H1 (cell line): ENCODE measurements around the gene NREP. TPM values are rescaled to one million over a fixed set of nuclear protein-coding genes. Genes with fewer than 3 reads are reported as not detected.

Source experiments
- CTCF ChIA-PET: fragments of 300-600 bp; sonication (Branson Sonifier 250); formaldehyde crosslinking; loops from one replicate; lab custom pipeline; 2021; ENCODE audit not compliant: partially characterized antibody; lab: Charles Lee
- POLR2A ChIA-PET: fragments of 300-600 bp; sonication (Branson Sonifier 250); formaldehyde crosslinking; loops from one replicate; lab custom pipeline; 2021; ENCODE audit warnings: inconsistent platforms; ENCODE audit not compliant: partially characterized antibody; lab: Charles Lee
- DNase-seq, 2 experiments: peaks; one replicate each; pipeline versions ENCODE4 v3.0.0 to v3.0.0-alpha.2; 2010 to 2022; ENCODE audit warnings: low spot score in 2 of 2, low read depth in 1 of 2, mixed read lengths in 1 of 2
- FAIRE-seq: peaks from 2 replicates; lab custom pipeline; 2011; peaks lifted over from hg19 to GRCh38; lab: Jason Lieb, UNC
- H2AFZ ChIP-seq: 2 replicates; pipeline ENCODE4 v1.8.1; 2012; ENCODE audit warnings: low read length, inconsistent platforms
- H2AK5ac ChIP-seq: 2 replicates; pipeline ENCODE4 v1.6.1; 2013; ENCODE audit warnings: low read depth, low read length
- H2BK120ac ChIP-seq: replicated peaks from 2 replicates; pipeline ENCODE3; 2013; ENCODE audit warnings: low read depth, low read length, inconsistent platforms
- H2BK12ac ChIP-seq: 2 replicates; pipeline ENCODE4 v1.6.1; 2013; ENCODE audit warnings: low read depth, low read length
- H2BK15ac ChIP-seq: 2 replicates; pipeline ENCODE4 v1.6.1; 2013; ENCODE audit warnings: low read length
- H2BK20ac ChIP-seq: 2 replicates; pipeline ENCODE4 v1.6.1; 2013; ENCODE audit warnings: low read length
- H2BK5ac ChIP-seq: 2 replicates; pipeline ENCODE4 v1.6.1; 2013; ENCODE audit warnings: low read depth, low read length
- H3K14ac ChIP-seq: 2 replicates; pipeline ENCODE4 v1.6.1; 2013; ENCODE audit warnings: inconsistent platforms; ENCODE audit not compliant: insufficient read length
- H3K18ac ChIP-seq: 2 replicates; pipeline ENCODE4 v1.6.1; 2013; ENCODE audit warnings: low read length; ENCODE audit errors: extremely low read depth
- H3K23ac ChIP-seq: 2 replicates; pipeline ENCODE4 v1.6.1; 2013; ENCODE audit warnings: inconsistent platforms; ENCODE audit not compliant: insufficient read length
- H3K23me2 ChIP-seq: 2 replicates; pipeline ENCODE4 v1.6.1; 2013; ENCODE audit warnings: low read depth, low read length
- H3K27ac ChIP-seq: 2 replicates; pipeline ENCODE4 v1.6.1; 2011; ENCODE audit warnings: low read depth, low read length, inconsistent platforms
- H3K27me3 ChIP-seq, 4 experiments: replicated peaks in 1 of 4; 1 replicate in 1 of 4; 2 replicates in 3 of 4; pipeline versions ENCODE4 v1.6.1 to v1.8.1; 2011 to 2013; ENCODE audit warnings: low read length in 3 of 4, mild to moderate bottlenecking in 3 of 4, inconsistent platforms in 2 of 4, mixed read lengths in 2 of 4, moderate library complexity in 1 of 4; ENCODE audit not compliant: control insufficient read depth in 3 of 4, insufficient read depth in 3 of 4; ENCODE audit errors: extremely low read depth in 1 of 4
- H3K36me3 ChIP-seq, 4 experiments: 2 replicates each; pipeline versions ENCODE4 v1.6.1 to v1.8.1; 2011 to 2013; ENCODE audit warnings: mild to moderate bottlenecking in 4 of 4, low read length in 3 of 4, moderate library complexity in 2 of 4, control low read depth in 1 of 4, inconsistent platforms in 1 of 4; ENCODE audit not compliant: insufficient read depth in 4 of 4, control insufficient read depth in 2 of 4
- H3K4ac ChIP-seq: replicated peaks from 2 replicates; pipeline ENCODE3; 2013; ENCODE audit warnings: low read length, low read depth, mixed read lengths, inconsistent platforms; ENCODE audit not compliant: insufficient read length
- H3K4me1 ChIP-seq, 4 experiments: replicated peaks in 1 of 4; 1 replicate in 1 of 4; 2 replicates in 3 of 4; pipeline versions ENCODE4 v1.6.1 to v1.8.1; 2011 to 2013; ENCODE audit warnings: low read length in 3 of 4, inconsistent platforms in 2 of 4, mixed read lengths in 1 of 4; ENCODE audit not compliant: insufficient read depth in 4 of 4, control insufficient read depth in 3 of 4
- H3K4me2 ChIP-seq, 2 experiments: 2 replicates each; pipeline versions ENCODE4 v1.6.1 to v1.8.1; 2011 to 2013; ENCODE audit warnings: low read depth in 2 of 2, low read length in 2 of 2, control low read depth in 1 of 2, inconsistent platforms in 1 of 2, mild to moderate bottlenecking in 1 of 2; ENCODE audit not compliant: insufficient read depth in 1 of 2
- H3K4me3 ChIP-seq, 4 experiments: fragments of 200-600, 300-600 bp in 1 of 4; sonication (generic), shearing (Covaris generic), sonication (Bioruptor Twin) in 1 of 4; 2 replicates each; pipeline versions ENCODE4 v1.5.1 to v1.8.1; 2011 to 2016; ENCODE audit warnings: low read length in 4 of 4, low read depth in 3 of 4, control low read depth in 2 of 4, inconsistent platforms in 2 of 4, mild to moderate bottlenecking in 2 of 4, mixed read lengths in 1 of 4, moderate library complexity in 1 of 4; ENCODE audit not compliant: insufficient read depth in 2 of 4; ENCODE audit errors: extremely low read depth in 1 of 4
- H3K56ac ChIP-seq: replicated peaks from 2 replicates; pipeline ENCODE3; 2013; ENCODE audit warnings: low read depth, mild to moderate bottlenecking, mixed read lengths, low read length, inconsistent platforms; ENCODE audit not compliant: insufficient read length
- H3K79me1 ChIP-seq: 2 replicates; pipeline ENCODE4 v1.6.1; 2013; ENCODE audit warnings: low read depth, low read length, control low read depth
- H3K79me2 ChIP-seq, 2 experiments: 2 replicates each; pipeline versions ENCODE4 v1.6.1 to v1.8.1; 2012 to 2013; ENCODE audit warnings: low read length in 2 of 2, mild to moderate bottlenecking in 2 of 2, inconsistent platforms in 1 of 2; ENCODE audit not compliant: insufficient read depth in 2 of 2, control insufficient read depth in 1 of 2
- H3K9ac ChIP-seq, 4 experiments: replicated peaks in 1 of 4; 1 replicate in 1 of 4; 2 replicates in 3 of 4; pipeline versions ENCODE4 v1.6.1 to v1.8.1; 2011 to 2013; ENCODE audit warnings: low read depth in 3 of 4, low read length in 3 of 4, control low read depth in 2 of 4, mild to moderate bottlenecking in 2 of 4, moderate library complexity in 2 of 4, inconsistent platforms in 1 of 4; ENCODE audit errors: extremely low read depth in 1 of 4
- H3K9me3 ChIP-seq, 2 experiments: 2 replicates each; pipeline versions ENCODE4 v1.6.1 to v1.8.1; 2012 to 2013; ENCODE audit warnings: mild to moderate bottlenecking in 2 of 2, moderate library complexity in 2 of 2, control low read depth in 1 of 2, inconsistent platforms in 1 of 2, low read depth in 1 of 2, low read length in 1 of 2, mixed read lengths in 1 of 2; ENCODE audit not compliant: insufficient read depth in 2 of 2
- H4K20me1 ChIP-seq, 2 experiments: replicated peaks in 1 of 2; 2 replicates each; pipeline versions ENCODE3 to v1.8.1; 2011 to 2013; ENCODE audit warnings: inconsistent platforms in 2 of 2, low read length in 2 of 2, mild to moderate bottlenecking in 1 of 2; ENCODE audit not compliant: insufficient read depth in 2 of 2, control insufficient read depth in 1 of 2
- H4K5ac ChIP-seq: 2 replicates; pipeline ENCODE4 v1.6.1; 2013; ENCODE audit warnings: low read length, low read depth, mixed read lengths, inconsistent platforms; ENCODE audit not compliant: insufficient read length
- H4K8ac ChIP-seq: 2 replicates; pipeline ENCODE4 v1.8.0; 2013; ENCODE audit warnings: mild to moderate bottlenecking, moderate library complexity, low read length, inconsistent platforms; ENCODE audit not compliant: insufficient read depth; ENCODE audit errors: extremely low read depth
- H4K91ac ChIP-seq: replicated peaks from 2 replicates; pipeline ENCODE3; 2013; ENCODE audit warnings: low read length, mixed read lengths, inconsistent platforms; ENCODE audit not compliant: insufficient read length
- WGBS, 2 experiments: shearing (Covaris generic) in 1 of 2; methylation state at CpG; one replicate each; pipeline versions ENCODE4 v1.1.6 to v1.1.7; 2013 to 2015; ENCODE audit warnings: low lambda C conversion rate in 2 of 2, mixed read lengths in 2 of 2, inconsistent platforms in 1 of 2, low coverage in 1 of 2, missing lambda C conversion rate in 1 of 2; ENCODE audit not compliant: insufficient replicate concordance in 2 of 2, insufficient coverage in 1 of 2, insufficient read length in 1 of 2; ENCODE audit errors: extremely low coverage in 1 of 2, missing lambda C conversion rate in 1 of 2; 5-methylcytosine and 5-hydroxymethylcytosine counted together
- polyA plus RNA-seq, 7 experiments: library from polyadenylated mRNA; depleted of rRNA in 3 of 7; stranded (reverse) in 5 of 7; unstranded in 2 of 7; fragments of >200 nt in 5 of 7; fragments of 200-250 nt in 2 of 7; gene quantifications; 1 replicate in 5 of 7; 2 replicates in 1 of 7; 4 replicates in 1 of 7; pipeline versions ENCODE4 v1.2.1 to v1.2.3, GENCODE V29; 2011 to 2013; ENCODE audit warnings: missing spikeins in 2 of 7, mixed read lengths in 2 of 7
- total RNA-seq: library from RNA; stranded (reverse); fragmentation: NEBNext Ultra II Directional; extraction: Animal tissue kit (Norgen Biotek cat#: 25700); gene quantifications from 2 replicates; pipeline ENCODE4 v1.2.1, GENCODE V29; 2021

Gene NREP
- total and polyA plus RNA-seq, 2 of the 8 experiments (the other 6 are each of a cell fraction or from before 2014, with no cell fraction given) = 254 to 301 TPM

DNA sequence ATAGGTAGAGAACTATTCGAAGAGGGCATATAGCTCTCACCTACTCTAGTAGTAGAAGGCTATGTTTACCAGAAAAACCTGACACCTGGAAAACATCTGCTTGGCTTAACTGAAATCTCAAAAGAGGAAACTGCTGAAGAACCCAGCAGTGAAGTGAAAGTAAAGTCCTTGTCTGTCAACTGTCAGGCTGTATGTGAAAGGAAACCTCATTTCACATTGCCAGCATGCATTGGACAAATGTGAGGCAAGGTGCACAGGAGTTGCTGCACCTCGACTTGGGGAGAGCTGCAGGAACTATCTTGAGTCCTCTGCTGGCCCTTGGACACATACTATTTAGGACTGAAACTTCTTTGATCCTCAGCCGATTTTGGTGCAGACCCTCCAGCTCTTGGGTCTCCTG, 53.3 kb downstream of the NREP start:
- Histone ChIP-seq H2BK5ac (no peak overlapping the region), H3K14ac (no peak overlapping the region), H4K20me1 (no peaks in the 10 kb centered on the region), H4K8ac (no peak overlapping the region), H3K9ac (no peak overlapping the region), H3K23ac (no peak overlapping the region), H3K9me3 (no peaks in the 10 kb centered on the region), H3K56ac (no peak overlapping the region), H3K79me1 (no peaks in the 10 kb centered on the region), H3K4me1 (no peaks in the 10 kb centered on the region), H3K18ac (no peak overlapping the region), H2BK15ac (no peak overlapping the region), H4K91ac (no peak overlapping the region), H2AFZ (no peak overlapping the region), H2AK5ac (no peak overlapping the region), H3K27me3 (no peaks in the 10 kb centered on the region), H3K27ac (no peak overlapping the region), H2BK20ac (no peak overlapping the region), H2BK12ac (no peak overlapping the region), H3K4me2 (no peak overlapping the region), H3K79me2 (no peaks in the 10 kb centered on the region), H3K23me2 (no peaks in the 10 kb centered on the region; the same call in 1 of the 2 replicates), H3K4me3 (no peak overlapping the region), H2BK120ac (no peak overlapping the region), H4K5ac (no peak overlapping the region), H3K36me3 (no peaks in the 10 kb centered on the region), H3K4ac (no peak overlapping the region)
- ChIA-PET CTCF (interaction anchor here (1.6 kb wide), 1 partner anchor 33 kb away, joined by 3 read pairs; no protein-coding TSS in a partner anchor), POLR2A (interaction anchor here (0.9 to 1.5 kb wide), 2 partner anchors 9 to 19 kb away, joined by 3 read pairs; no protein-coding TSS in a partner anchor)
- WGBS, 2 experiments = 86% methylated on average over 3 of the region's 3 CpGs; no CpG with 5 or more reads in 1 of the 2 experiments
- FAIRE-seq = no peak
- DNase-seq = no peak
